GM12872 (cell line): Measurements from ENCODE around the gene CAPZB.

Source experiments
- CTCF ChIP-seq: IDR thresholded peaks from 3 replicates; pipeline ENCODE4 v1.5.1; 2011; ENCODE audit warnings: low read depth, mild to moderate bottlenecking, low read length, moderate library complexity; ENCODE audit not compliant: insufficient read depth

The CAPZB gene

GRCh38 chr1:19331262-19331878 is 154.0 kb downstream of the CAPZB start:
- TF ChIP-seq CTCF = no peak

GRCh38 chr1:19330449-19331135 is 154.7 kb downstream of the CAPZB start:
- TF ChIP-seq CTCF = no peak

GRCh38 chr1:19329611-19330010 is 155.7 kb downstream of the CAPZB start:
- TF ChIP-seq CTCF = no peak

- no peak for TF ChIP-seq CTCF
Observed at GRCh38 chr1:19329188-19329587, 156.2 kb downstream of the CAPZB start.

GRCh38 chr1:19328486-19328885 is 156.9 kb downstream of the CAPZB start:
- no peak for TF ChIP-seq CTCF

- no peak for TF ChIP-seq CTCF
Observed at GRCh38 chr1:19327736-19328135, 157.6 kb downstream of the CAPZB start.

GRCh38 chr1:19327301-19327700 is 158.0 kb downstream of the CAPZB start:
- TF ChIP-seq CTCF = no peak

GRCh38 chr1:19326748-19327065 is 158.6 kb downstream of the CAPZB start:
- TF ChIP-seq CTCF = no peak
